Kidney glomerular epithelial cell (primary cell): ENCODE results near the gene HSPA1L.

Experiments
- DNase-seq: peaks from one replicate; lab custom pipeline; 2025; lab: John Stamatoyannopoulos, UW

Gene HSPA1L

GRCh38 chr6:31781244-31782125, 33.6 kb downstream of the HSPA1L start:
- DNase-seq = no peak

- DNase-seq = no peak
These were observed 34.4 kb downstream of the HSPA1L start for GRCh38 chr6:31780507-31781243.

- DNase-seq = no peak
These were observed 35.2 kb downstream of the HSPA1L start for GRCh38 chr6:31779908-31780307.

DNA sequence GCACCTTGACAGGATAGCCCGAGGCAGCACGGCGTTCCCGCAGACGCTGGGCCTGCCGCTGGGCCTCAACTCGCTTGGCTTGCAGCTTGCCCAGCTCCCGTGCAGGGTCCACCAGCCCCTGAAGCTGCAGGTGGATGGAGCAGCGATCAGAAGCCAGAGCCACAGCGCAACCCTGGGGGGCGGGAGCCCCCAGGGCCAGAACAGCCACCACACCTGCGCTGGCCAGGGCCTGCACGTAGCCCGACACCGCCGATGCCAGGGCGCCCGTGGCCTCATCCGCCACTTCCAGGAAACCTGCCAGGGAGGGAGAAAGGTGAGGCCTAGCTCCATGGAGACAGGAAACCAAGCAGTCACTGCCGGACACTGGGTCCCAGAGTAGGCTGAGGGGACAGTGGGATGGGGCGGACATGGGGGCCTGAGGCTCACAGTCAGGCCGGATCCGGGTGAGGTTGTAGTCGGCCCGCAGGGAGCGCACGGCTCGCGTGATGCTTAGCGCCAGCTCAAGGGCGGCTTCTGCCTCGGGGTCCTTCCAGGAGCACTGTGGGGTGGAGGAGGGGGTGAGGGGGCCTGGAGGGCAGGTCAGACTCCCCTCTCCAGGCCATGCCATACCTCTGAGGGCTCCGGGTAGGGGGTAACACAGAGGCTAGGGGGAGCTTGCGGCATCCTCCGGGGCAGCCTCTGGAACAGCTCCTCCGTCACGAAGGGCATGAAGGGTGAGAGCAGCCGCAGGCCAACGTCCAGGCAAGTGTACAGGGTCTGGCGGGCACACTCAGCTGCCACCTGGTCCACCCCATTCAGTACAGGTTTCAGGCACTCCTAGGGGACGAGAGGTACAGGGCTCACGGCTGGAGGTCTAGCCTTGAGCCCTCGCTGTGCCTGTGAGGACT, 35.8 kb downstream of the HSPA1L start:
- no peak for DNase-seq

DNA sequence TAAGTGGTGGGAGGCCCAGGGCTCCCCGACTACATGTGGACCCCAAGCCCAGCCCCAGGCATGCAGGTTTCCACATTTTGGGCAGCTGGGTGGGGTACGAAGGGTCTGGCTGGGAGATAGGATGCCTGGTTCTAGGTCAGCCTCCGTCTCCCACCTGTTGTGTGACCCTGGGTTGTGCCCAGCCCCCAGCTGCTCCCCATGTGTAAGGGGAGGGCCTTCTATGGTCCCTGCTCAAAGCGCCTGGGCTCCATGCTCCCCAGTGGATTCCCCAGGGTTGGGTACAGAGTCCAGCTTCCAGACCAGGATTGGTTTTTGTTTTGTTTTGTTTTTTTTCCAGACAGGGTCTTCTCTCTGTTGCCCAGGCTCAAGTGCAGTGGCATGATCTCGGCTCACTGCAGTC, 36.9 kb downstream of the HSPA1L start:
- DNase-seq = no peak

DNA sequence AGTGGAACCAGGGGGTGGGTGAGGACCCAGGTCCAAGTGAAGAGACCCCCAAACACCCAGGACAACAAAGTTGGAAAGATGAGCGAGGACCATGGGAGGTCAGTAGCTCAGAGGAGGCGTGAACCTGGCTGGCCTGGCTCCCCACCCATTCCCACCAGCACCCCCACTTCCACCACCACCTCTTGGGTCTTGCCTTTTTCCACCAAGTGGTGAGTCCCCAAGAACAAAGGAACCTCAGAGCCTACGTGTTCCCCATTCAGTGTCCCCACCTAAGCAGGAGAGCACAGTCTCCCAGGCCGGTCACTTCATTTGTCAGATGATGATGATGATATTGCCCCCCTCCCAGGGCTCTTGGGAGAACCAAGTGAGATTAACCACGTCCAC, 37.4 kb downstream of the HSPA1L start:
- DNase-seq = no peak

DNA sequence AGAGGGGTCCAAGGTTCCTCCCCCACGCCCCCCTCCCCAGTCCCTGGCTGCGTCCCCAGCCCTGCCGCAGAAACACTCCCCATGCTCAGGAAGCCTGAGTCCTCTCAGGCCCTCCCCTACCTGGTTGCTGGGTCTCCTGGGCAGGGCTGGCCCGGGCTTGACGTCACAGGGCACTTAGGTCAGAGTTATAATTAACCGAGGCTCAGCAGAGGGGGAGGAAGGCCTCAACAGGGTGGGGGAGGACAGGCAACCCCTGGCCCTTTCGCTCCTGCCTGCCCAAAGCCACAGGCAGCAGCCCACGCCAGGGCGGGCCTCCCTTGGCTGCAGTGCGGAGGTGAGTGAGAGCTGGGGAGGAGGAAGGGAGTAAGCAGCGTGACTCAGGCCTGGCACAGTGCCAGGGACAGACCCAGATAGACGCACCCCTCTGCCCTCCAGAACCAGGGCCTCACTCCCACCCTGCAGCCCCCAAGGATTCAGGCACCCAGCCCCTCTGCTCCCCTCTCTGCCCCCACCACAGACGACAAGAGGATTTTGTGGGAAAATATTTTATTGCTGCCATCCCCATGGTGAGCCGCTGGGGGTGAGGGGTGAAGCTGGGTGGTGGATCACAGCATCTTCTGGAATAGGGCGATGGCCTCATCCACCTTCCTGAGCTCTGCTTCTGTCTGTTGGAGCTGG, 38.0 kb downstream of the HSPA1L start, which contains the start of gene VWA7:
Gene VWA7 (minus strand): TSS at position 340 of the 678 bp plus-strand sequence. CDS start 549 bp downstream, outside the sequence.
- DNase-seq = peak; percentile 98

DNA sequence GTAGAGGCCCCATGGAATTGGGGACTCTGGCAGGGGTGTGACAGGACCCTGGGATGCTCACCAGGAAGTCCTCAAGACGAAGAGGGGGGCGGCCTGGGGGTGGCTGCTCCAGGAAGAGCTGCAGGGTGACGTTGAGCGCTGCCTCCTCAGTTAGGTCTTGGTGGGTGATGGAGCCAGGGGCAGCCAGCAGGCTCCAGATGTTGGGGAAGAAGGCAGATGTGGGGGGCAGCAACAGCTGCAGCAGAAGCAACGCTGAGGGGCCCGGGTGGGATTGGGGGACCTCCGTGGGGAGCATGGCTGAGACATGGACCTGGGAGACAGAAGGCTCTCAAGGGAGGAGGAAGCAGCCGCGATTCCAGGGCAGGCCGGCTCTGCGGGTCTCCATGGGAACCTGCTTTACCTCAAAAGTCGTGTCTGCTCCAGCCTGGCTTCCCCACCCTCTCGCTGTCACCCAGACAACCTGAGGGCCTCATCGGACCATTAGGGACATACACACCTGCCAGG, 38.5 kb downstream of the HSPA1L start:
- DNase-seq = no peak

DNA sequence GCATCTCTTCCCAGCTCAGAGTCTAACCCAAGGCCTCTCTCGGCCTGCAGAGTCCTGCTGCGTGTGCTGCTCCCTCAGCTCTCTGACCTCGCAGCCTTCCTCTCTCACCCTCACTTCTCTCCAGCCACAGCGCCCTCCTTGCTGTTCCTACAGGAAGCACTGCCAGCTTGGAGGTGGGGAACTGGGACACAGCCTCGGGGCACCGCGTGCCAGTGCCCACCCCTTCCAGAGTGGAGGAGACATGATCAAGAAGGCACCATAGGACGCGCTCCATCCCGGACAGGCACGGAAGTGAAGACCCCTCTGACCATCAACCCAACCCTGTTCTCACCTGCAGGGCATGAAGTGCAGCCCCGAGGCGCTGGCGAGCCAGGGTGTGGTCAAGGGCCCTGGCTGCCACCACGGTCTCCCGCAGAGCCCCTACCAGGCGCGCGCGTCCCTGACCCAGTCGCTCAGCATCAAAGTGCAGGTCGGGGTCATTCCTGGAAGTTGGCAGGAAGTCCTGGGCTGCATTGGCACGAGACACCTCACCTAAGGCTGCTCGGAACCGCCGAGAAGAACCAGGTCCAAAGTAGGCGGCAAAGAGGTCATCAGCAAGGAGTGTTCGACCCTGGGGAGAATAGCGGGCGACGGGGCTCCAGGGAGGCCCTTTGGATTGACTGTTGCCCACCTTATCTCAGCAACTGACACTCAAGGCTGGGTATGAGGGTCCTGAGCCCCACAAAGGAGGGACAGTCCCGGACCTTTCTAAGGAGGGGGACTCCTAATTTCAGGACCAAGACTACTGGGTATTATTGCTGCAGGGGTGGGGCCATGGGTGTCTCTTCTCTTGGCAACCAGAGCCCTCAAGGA, 39.2 kb downstream of the HSPA1L start:
- DNase-seq = no peak

DNA sequence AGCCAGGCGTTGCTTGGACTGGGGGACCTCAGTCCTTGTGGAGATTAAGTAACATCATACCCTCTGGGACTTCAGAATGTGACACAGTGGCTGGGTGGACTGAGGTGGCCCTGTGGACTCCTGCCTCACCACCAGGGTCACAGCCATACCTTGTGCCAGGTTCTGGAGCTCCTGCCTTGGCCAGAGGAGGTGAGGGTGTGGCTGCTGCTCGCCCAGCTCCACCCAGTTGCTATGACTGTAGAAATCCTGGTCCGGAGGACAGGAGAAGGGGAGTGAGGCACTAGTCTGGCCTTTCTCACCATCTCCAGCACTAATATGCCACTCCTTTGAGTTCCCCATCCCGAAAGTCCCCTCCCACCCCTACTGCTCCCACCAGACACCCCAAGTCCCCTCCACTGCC, 39.9 kb downstream of the HSPA1L start:
- DNase-seq = no peak

DNA sequence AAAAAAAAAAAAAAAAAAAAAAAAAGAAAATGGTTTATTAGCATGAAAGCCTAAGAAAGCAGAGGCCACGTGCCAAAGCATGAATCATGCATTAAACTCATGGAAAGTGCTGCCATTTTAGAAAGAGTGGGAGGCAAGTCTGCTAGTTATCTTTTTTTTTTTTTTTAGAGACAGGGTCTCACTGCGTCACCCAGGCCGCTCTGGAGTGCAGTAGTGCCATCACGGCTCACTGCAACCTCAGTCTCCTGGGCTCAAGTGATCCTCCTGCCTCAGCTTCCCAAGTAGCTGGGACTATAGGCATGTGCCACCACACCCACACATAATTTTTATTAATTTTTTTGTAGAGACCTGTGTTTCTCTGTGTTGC, 43.1 kb downstream of the HSPA1L start:
- DNase-seq = no peak

- no peak for DNase-seq
These were observed 44.2 kb downstream of the HSPA1L start for GRCh38 chr6:31770860-31771259.

GRCh38 chr6:31769684-31770371, 45.3 kb downstream of the HSPA1L start:
- no peak for DNase-seq

GRCh38 chr6:31768363-31769257, 46.5 kb downstream of the HSPA1L start:
- no peak for DNase-seq

DNA sequence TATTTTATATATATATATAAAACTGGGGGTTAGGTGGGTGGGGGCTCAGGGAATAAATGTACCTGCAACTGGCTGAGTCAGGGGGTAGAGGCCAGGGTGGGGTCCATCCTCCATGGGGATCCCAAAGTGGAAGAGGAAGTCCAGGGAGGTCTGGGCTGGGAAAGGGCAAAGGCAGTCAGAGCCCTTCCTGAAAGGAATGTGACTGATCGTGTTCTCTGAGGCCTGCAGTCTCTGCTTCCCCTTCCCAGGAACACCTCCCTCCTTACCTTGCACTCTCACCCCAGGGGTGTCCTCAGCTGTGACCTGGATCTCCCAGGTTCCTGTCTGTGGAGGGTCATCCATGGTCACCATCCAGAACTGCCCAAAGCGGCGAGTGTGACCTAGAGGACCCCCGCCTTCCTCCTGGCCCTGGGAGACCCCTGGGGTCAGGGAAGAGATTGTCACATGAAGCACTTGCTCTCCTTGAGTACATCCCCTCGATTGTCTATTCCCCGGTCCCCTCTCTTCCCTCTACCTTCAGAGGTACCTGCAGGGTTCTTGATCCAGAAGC, 47.9 kb downstream of the HSPA1L start:
- no peak for DNase-seq

- no peak for DNase-seq
These were observed 48.9 kb downstream of the HSPA1L start for GRCh38 chr6:31765910-31766794.

GRCh38 chr6:31765559-31765909, 49.5 kb downstream of the HSPA1L start:
- DNase-seq = no peak

DNA sequence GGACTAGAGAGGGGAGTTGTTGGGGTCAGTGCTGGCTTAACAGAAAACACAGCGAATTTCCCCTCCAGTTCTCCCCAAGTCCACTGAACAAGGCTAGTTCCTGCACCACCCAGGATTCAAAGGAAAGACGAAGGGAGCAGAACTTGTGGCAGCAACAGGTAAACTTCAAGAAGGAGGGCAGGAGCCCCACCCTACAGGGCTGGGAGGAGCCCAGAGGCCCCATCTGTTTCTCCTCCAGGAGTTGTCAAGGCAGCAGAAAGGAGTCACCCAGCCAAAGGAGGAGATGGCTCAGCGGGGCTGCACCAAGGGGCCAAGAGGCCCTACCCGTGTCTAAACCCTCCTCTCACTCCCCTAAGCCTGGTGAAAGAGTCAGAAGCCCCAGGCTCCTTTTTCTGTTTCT, 50.9 kb downstream of the HSPA1L start:
- no peak for DNase-seq
